Measurements from ENCODE around the gene DSTN. TPM values are rescaled to one million over a fixed set of nuclear protein-coding genes. Genes with fewer than 3 reads are reported as not detected.

DSTN gene
- total RNA-seq, 1 donor from 2014 or later = 193 TPM

GRCh38 chr20:17587148-17587547, 17.3 kb downstream of the DSTN start:
- Mint-ChIP-seq H3K4me1 (ENCODE audit: unreplicated experiment) (peaks cover 32% of the 10 kb centered on the region), H3K27ac (peak overlapping the region; percentile 67), H3K36me3 (peaks cover 19% of the 10 kb centered on the region), H3K4me3 (no peak overlapping the region), H3K9me3 (no peaks in the 10 kb centered on the region), H3K27me3 (no peaks in the 10 kb centered on the region)
- TF ChIP-seq CTCF (conservative IDR thresholded peaks at IDR 0.05) = no peak
- no peak for DNase-seq (ENCODE audit: extremely low spot score, unreplicated experiment)

GRCh38 chr20:17587824-17588223, 17.9 kb downstream of the DSTN start:
- Mint-ChIP-seq H3K36me3 (peaks cover 15% of the 10 kb centered on the region), H3K9me3 (no peaks in the 10 kb centered on the region), H3K4me1 (ENCODE audit: unreplicated experiment) (peaks cover 35% of the 10 kb centered on the region), H3K27ac (peak overlapping the region; percentile 67), H3K4me3 (no peak overlapping the region), H3K27me3 (no peaks in the 10 kb centered on the region)
- no peak for DNase-seq (ENCODE audit: extremely low spot score, unreplicated experiment)
- no peak for TF ChIP-seq CTCF (conservative IDR thresholded peaks at IDR 0.05)

GRCh38 chr20:17589161-17589834, 19.4 kb downstream of the DSTN start:
- Mint-ChIP-seq H3K9me3 (no peaks in the 10 kb centered on the region), H3K36me3 (peaks cover 14% of the 10 kb centered on the region), H3K4me3 (no peak overlapping the region), H3K4me1 (ENCODE audit: unreplicated experiment) (peaks cover 42% of the 10 kb centered on the region), H3K27ac (peak overlapping the region; percentile 50), H3K27me3 (no peaks in the 10 kb centered on the region)
- no peak for TF ChIP-seq CTCF (conservative IDR thresholded peaks at IDR 0.05)
- no peak for DNase-seq (ENCODE audit: extremely low spot score, unreplicated experiment)

- Mint-ChIP-seq H3K4me1 (ENCODE audit: unreplicated experiment) (peaks cover 46% of the 10 kb centered on the region), H3K4me3 (peak overlapping the region; percentile 13), H3K27me3 (no peaks in the 10 kb centered on the region), H3K36me3 (peaks cover 18% of the 10 kb centered on the region), H3K9me3 (no peaks in the 10 kb centered on the region), H3K27ac (peak overlapping the region; percentile 71)
- no peak for DNase-seq (ENCODE audit: extremely low spot score, unreplicated experiment)
- no peak for TF ChIP-seq CTCF (conservative IDR thresholded peaks at IDR 0.05)
Measured at GRCh38 chr20:17590245-17590644, 20.4 kb downstream of the DSTN start.

GRCh38 chr20:17593902-17594301, 24.0 kb downstream of the DSTN start:
- no peaks in the 10 kb centered on the region for H3K9me3 Mint-ChIP-seq
- peaks cover 45% of the 10 kb centered on the region for H3K4me1 Mint-ChIP-seq (ENCODE audit: unreplicated experiment)
- no peak for TF ChIP-seq CTCF (conservative IDR thresholded peaks at IDR 0.05)
- H3K27me3 Mint-ChIP-seq = no peaks in the 10 kb centered on the region
- DNase-seq (ENCODE audit: extremely low spot score, unreplicated experiment) = no peak
- H3K36me3 Mint-ChIP-seq = peaks cover 35% of the 10 kb centered on the region
- H3K27ac Mint-ChIP-seq = peak overlapping the region; percentile 89
- peak overlapping the region; percentile 14 for H3K4me3 Mint-ChIP-seq

All from type B pancreatic cell (in vitro differentiated cells).